Activated CD4-positive, alpha-beta T cell treated with anti-CD3 and anti-CD28 coated beads, Interleukin-2, amount 10 ng/mL, durations not matched to agents 24 days and 14 days (primary cell): ENCODE measurements around the gene TANGO6. TPM values are rescaled to one million over a fixed set of nuclear protein-coding genes. Genes with fewer than 3 reads are reported as not detected.

Experiments used
- DNase-seq: peaks from one replicate; pipeline ENCODE4 v3.0.0; 2022
- H3K27ac Mint-ChIP-seq: one replicate; pipeline ENCODE4 v1.8.0; 2022; ENCODE audit warnings: mild to moderate bottlenecking, mixed read lengths
- H3K27me3 Mint-ChIP-seq: one replicate; pipeline ENCODE4 v1.8.0; 2022; ENCODE audit warnings: mixed read lengths
- H3K36me3 Mint-ChIP-seq: one replicate; pipeline ENCODE4 v1.8.0; 2022; ENCODE audit warnings: low read depth, mild to moderate bottlenecking, mixed read lengths
- H3K4me1 Mint-ChIP-seq: one replicate; pipeline ENCODE4 v1.8.0; 2021; ENCODE audit warnings: mixed read lengths
- H3K4me3 Mint-ChIP-seq: one replicate; pipeline ENCODE4 v1.8.0; 2022; ENCODE audit warnings: mild to moderate bottlenecking, moderate library complexity, mixed read lengths
- H3K9me3 Mint-ChIP-seq: one replicate; pipeline ENCODE4 v1.8.0; 2021; ENCODE audit warnings: mixed read lengths
- intact Hi-C: fragments of 100-400 bp; cut with micrococcal nuclease; formaldehyde crosslinking; loops from one replicate; pipeline ENCODE4 v1.15.1; 2023
- total RNA-seq: library from RNA; stranded (reverse); gene quantifications from 2 replicates; pipeline ENCODE4 v1.2.3, GENCODE V29; 2022

TANGO6 gene
- total RNA-seq, 1 donor from 2014 or later: 35.6 TPM

GRCh38 chr16:68907781-68908181, 64.5 kb downstream of the TANGO6 start:
- no peak for DNase-seq
- peaks cover 7% of the 10 kb centered on the region for H3K36me3 Mint-ChIP-seq
- H3K4me3 Mint-ChIP-seq: no peak overlapping the region
- no peaks in the 10 kb centered on the region for H3K4me1 Mint-ChIP-seq
- intact Hi-C loops: no loop called here
- no peaks in the 10 kb centered on the region for H3K9me3 Mint-ChIP-seq
- no peak overlapping the region for H3K27ac Mint-ChIP-seq
- no peaks in the 10 kb centered on the region for H3K27me3 Mint-ChIP-seq

GRCh38 chr16:68909099-68909733, 65.9 kb downstream of the TANGO6 start:
- no peaks in the 10 kb centered on the region for H3K27me3 Mint-ChIP-seq
- peaks cover 7% of the 10 kb centered on the region for H3K36me3 Mint-ChIP-seq
- intact Hi-C loops: no loop called here
- H3K4me3 Mint-ChIP-seq: no peak overlapping the region
- DNase-seq: no peak
- no peaks in the 10 kb centered on the region for H3K9me3 Mint-ChIP-seq
- H3K4me1 Mint-ChIP-seq: no peaks in the 10 kb centered on the region
- H3K27ac Mint-ChIP-seq: no peak overlapping the region

GRCh38 chr16:68910051-68910450, 66.7 kb downstream of the TANGO6 start:
- H3K9me3 Mint-ChIP-seq: no peaks in the 10 kb centered on the region
- H3K36me3 Mint-ChIP-seq: peaks cover 7% of the 10 kb centered on the region
- no peak overlapping the region for H3K27ac Mint-ChIP-seq
- intact Hi-C loops: loop anchor here (10.0 kb wide), 1 partner anchor 575 kb away; no protein-coding TSS in a partner anchor
- no peaks in the 10 kb centered on the region for H3K4me1 Mint-ChIP-seq
- no peaks in the 10 kb centered on the region for H3K27me3 Mint-ChIP-seq
- H3K4me3 Mint-ChIP-seq: no peak overlapping the region
- DNase-seq: no peak

DNA sequence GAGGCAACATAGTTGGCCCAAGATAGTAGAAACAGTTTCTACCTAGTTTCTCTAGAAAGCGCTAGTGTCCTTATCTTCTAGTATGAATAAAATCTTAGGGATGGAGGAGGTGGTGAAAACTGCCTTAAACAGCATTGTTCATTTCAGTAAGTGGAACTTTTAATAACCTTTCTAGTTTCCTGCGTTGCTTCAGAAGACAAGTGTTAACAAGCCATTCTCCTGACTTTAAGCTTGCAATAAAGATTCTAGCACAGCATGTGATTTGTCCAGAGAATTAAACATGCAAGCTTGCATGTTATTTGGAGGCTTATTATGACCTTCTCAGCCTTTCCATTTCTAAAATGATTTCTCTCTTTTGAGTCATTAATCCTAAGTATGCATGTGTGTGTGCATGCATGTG, 72.3 kb downstream of the TANGO6 start:
- Mint-ChIP-seq H3K27me3 (no peaks in the 10 kb centered on the region), H3K36me3 (peaks cover 24% of the 10 kb centered on the region), H3K9me3 (no peaks in the 10 kb centered on the region), H3K4me3 (no peak overlapping the region), H3K4me1 (no peaks in the 10 kb centered on the region), H3K27ac (no peak overlapping the region)
- intact Hi-C loops: loop anchor here (10.0 kb wide), 1 partner anchor 581 kb away; no protein-coding TSS in a partner anchor
- DNase-seq: no peak

- no peak for DNase-seq
- no peaks in the 10 kb centered on the region for H3K9me3 Mint-ChIP-seq
- H3K27me3 Mint-ChIP-seq: no peaks in the 10 kb centered on the region
- no peak overlapping the region for H3K4me3 Mint-ChIP-seq
- no peaks in the 10 kb centered on the region for H3K4me1 Mint-ChIP-seq
- H3K36me3 Mint-ChIP-seq: peaks cover 33% of the 10 kb centered on the region
- intact Hi-C loops: loop anchor here (10.0 kb wide), 1 partner anchor 583 kb away; no protein-coding TSS in a partner anchor
- H3K27ac Mint-ChIP-seq: no peak overlapping the region
Observed at GRCh38 chr16:68917541-68917940, 74.2 kb downstream of the TANGO6 start.

DNA sequence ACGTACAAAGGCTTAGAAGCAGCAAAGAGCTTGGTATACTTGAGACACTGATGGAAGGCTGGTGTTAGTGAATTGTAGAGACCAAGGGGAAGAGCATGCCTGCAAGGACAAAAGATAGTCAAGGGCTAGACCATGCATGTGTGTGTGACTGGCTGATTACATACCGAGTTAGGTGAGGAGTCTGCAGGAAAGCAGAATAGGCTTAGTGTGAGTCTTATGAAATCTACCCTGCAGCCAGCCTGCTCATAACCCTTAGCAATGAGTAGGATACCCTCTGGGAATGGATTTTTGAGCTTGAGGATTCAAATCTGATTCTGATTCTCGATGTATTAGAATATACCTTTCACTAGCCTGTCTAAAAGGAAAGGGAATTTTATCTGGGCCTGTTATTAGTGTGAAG, 77.0 kb downstream of the TANGO6 start:
- no peak overlapping the region for H3K27ac Mint-ChIP-seq
- intact Hi-C loops: no loop called here
- H3K27me3 Mint-ChIP-seq: no peaks in the 10 kb centered on the region
- no peak for DNase-seq
- H3K36me3 Mint-ChIP-seq: peaks cover 44% of the 10 kb centered on the region
- no peaks in the 10 kb centered on the region for H3K9me3 Mint-ChIP-seq
- H3K4me1 Mint-ChIP-seq: no peaks in the 10 kb centered on the region
- no peak overlapping the region for H3K4me3 Mint-ChIP-seq

DNA sequence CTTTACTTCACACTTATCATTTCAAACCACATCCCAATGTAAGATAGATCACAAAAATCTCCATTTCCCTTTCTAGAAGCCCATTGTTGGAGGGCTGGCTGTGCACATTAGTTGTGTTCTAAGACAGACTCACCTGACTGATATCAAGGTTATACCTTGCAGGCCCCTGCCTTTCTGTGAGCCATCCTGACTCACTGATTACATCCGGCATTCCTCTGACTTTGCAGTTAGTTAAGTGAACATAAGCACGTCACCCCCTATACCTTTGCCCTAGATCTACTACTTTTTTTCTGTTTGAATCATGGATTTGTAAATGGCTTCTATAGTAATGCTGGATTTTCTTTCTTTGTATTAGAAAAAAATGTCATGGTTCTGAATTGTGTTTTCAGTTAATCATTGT, 78.3 kb downstream of the TANGO6 start:
- H3K9me3 Mint-ChIP-seq: no peaks in the 10 kb centered on the region
- H3K27me3 Mint-ChIP-seq: no peaks in the 10 kb centered on the region
- H3K4me1 Mint-ChIP-seq: no peaks in the 10 kb centered on the region
- peaks cover 44% of the 10 kb centered on the region for H3K36me3 Mint-ChIP-seq
- intact Hi-C loops: no loop called here
- DNase-seq: no peak
- no peak overlapping the region for H3K4me3 Mint-ChIP-seq
- H3K27ac Mint-ChIP-seq: no peak overlapping the region

- no peaks in the 10 kb centered on the region for H3K9me3 Mint-ChIP-seq
- DNase-seq: no peak
Observed at GRCh38 chr16:68923116-68923515, 79.8 kb downstream of the TANGO6 start.

GRCh38 chr16:68927018-68927417, 83.7 kb downstream of the TANGO6 start:
- no peak for DNase-seq
- Mint-ChIP-seq H3K27me3 (no peaks in the 10 kb centered on the region), H3K4me1 (peaks cover 2% of the 10 kb centered on the region), H3K36me3 (peaks cover 53% of the 10 kb centered on the region), H3K4me3 (no peak overlapping the region), H3K27ac (no peak overlapping the region), H3K9me3 (no peaks in the 10 kb centered on the region)
- intact Hi-C loops: no loop called here

More at GRCh38 chr16:68923116-68923515, 79.8 kb downstream of the TANGO6 start:
- Mint-ChIP-seq H3K4me3 (no peak overlapping the region), H3K4me1 (peaks cover 2% of the 10 kb centered on the region), H3K27me3 (no peaks in the 10 kb centered on the region), H3K36me3 (peaks cover 50% of the 10 kb centered on the region), H3K27ac (no peak overlapping the region)
- intact Hi-C loops: no loop called here

DNA sequence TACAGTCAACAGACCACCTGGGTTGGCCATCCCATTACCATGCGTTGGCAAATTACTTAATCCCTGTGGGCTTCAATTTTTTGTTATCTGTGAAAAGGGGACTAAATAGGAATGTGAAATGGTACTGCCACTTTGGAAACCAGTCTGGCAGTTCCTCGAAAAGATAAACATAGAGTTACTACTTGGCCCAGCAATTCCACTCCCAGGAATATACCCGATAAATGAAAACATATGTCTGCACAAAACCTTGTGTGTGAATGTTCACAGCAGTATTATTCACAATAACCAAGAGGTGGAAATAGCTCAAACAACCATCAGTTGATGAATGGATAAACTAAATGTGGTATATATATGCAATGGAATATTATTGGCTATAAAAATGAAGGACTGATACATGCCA, 87.9 kb downstream of the TANGO6 start:
- Mint-ChIP-seq H3K4me1 (peaks cover 2% of the 10 kb centered on the region), H3K9me3 (no peaks in the 10 kb centered on the region), H3K4me3 (no peak overlapping the region), H3K27me3 (no peaks in the 10 kb centered on the region), H3K27ac (no peak overlapping the region), H3K36me3 (peaks cover 57% of the 10 kb centered on the region)
- intact Hi-C loops: no loop called here
- no peak for DNase-seq

DNA sequence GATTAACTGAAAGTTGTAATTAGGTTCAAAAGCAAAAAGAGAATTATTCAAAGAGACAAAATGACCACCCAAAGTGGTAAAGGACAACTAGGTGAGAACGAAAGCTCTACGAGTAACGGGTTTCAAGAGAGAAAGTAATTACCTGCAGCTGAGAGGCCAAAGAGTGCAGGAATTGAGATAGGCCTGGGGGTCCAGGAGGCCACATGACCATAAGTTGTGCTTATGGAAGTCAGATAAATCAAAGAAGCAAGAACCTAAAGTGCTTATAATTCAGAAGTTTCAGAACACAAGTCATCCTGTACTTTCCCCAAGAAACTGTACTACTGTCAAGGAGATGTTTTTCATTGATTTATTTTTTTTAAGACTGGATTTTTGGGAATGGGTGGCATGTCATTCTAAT, 91.1 kb downstream of the TANGO6 start:
- intact Hi-C loops: no loop called here

GRCh38 chr16:68935008-68935407, 91.7 kb downstream of the TANGO6 start:
- H3K27me3 Mint-ChIP-seq: no peaks in the 10 kb centered on the region
- intact Hi-C loops: no loop called here
- peaks cover 37% of the 10 kb centered on the region for H3K36me3 Mint-ChIP-seq
- H3K4me3 Mint-ChIP-seq: no peak overlapping the region
- DNase-seq: no peak
- H3K4me1 Mint-ChIP-seq: no peaks in the 10 kb centered on the region
- no peak overlapping the region for H3K27ac Mint-ChIP-seq
- H3K9me3 Mint-ChIP-seq: peaks cover 4% of the 10 kb centered on the region

More for the DNA sequence above, 91.1 kb downstream of the TANGO6 start:
- H3K9me3 Mint-ChIP-seq: peaks cover 4% of the 10 kb centered on the region
- H3K4me3 Mint-ChIP-seq: no peak overlapping the region
- H3K27me3 Mint-ChIP-seq: no peaks in the 10 kb centered on the region
- no peak overlapping the region for H3K27ac Mint-ChIP-seq
- DNase-seq: no peak
- H3K4me1 Mint-ChIP-seq: no peaks in the 10 kb centered on the region
- H3K36me3 Mint-ChIP-seq: peaks cover 41% of the 10 kb centered on the region

DNA sequence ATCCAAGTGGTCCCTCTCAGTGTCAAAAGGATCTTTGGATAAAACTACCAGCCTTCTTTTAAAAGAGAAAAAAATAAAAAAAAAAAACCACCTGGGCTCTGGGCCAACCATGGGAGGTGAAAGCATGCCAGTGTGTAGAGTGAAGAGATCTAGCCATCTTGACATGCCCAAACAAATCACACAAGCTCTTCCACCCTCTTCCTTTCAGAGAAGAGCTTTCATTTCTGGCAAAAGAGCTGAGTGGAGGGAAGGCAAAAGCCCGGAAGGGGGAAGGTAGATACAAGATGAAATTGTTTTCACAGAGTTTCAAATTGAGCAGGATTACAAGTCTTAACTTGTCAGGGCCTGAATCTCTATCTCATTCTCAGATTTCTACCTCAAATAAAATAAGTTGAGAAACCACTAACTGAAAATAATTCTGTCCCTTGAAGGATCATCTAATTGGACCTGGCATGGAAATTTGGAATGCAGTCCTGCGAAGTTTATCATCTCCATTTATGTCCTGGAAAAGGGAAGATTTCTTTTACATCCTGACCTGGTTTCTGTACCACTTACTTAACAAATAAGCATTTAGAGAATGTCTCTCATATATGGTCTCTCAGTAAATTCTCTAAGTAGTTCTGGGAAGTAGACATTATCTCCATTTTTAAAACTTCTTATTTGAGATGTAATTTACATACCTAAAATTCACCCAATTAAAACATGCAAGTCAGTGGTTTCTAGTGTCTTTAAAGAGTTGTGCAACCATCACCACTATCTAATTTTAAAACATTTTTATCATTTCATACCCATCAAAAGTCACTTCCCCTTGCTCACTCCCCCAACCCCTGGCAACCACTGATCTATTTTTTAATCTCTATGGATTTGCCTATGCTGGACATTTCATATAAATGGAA, 93.7 kb downstream of the TANGO6 start:
- no peaks in the 10 kb centered on the region for H3K4me1 Mint-ChIP-seq
- no peak overlapping the region for H3K4me3 Mint-ChIP-seq
- H3K36me3 Mint-ChIP-seq: peaks cover 32% of the 10 kb centered on the region
- H3K9me3 Mint-ChIP-seq: peaks cover 4% of the 10 kb centered on the region
- H3K27me3 Mint-ChIP-seq: no peaks in the 10 kb centered on the region
- no peak for DNase-seq
- H3K27ac Mint-ChIP-seq: no peak overlapping the region
- intact Hi-C loops: no loop called here

- H3K36me3 Mint-ChIP-seq: peaks cover 35% of the 10 kb centered on the region
- intact Hi-C loops: no loop called here
- DNase-seq: no peak
- H3K9me3 Mint-ChIP-seq: peaks cover 9% of the 10 kb centered on the region
- no peaks in the 10 kb centered on the region for H3K4me1 Mint-ChIP-seq
- no peak overlapping the region for H3K4me3 Mint-ChIP-seq
- H3K27ac Mint-ChIP-seq: no peak overlapping the region
- H3K27me3 Mint-ChIP-seq: no peaks in the 10 kb centered on the region
Observed at GRCh38 chr16:68939692-68940320, 96.5 kb downstream of the TANGO6 start.
